NCI-H1436 (cell line): ENCODE data around the gene TMEM51.

ENCODE experiments used
- DNase-seq: peaks from one replicate; lab custom pipeline; 2025; lab: John Stamatoyannopoulos, UW

Gene TMEM51

GRCh38 chr1:15196807-15197530 is 43.4 kb downstream of the TMEM51 start:
- no peak for DNase-seq

GRCh38 chr1:15197591-15198447 is 44.3 kb downstream of the TMEM51 start:
- DNase-seq, result no peak

DNA sequence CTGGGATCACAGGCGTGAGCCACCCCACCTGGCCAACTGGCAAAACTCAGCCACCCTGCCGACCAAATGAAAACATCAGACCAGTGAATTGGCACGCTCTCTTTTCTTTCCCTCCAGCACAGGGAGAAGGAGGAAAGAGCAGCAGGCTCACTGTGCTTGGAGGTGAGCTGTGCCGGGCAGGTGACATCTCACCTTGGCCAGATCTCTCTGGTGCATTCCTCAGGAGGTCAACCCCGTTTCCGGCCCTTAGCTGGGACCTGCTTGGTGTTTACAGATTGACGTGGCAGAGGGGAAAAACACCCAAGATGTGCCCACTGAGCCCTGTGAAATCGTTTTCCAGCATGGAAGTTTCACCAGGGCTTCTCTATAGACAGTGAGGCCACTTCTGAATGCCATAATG is 45.1 kb downstream of the TMEM51 start:
- DNase-seq, result no peak

GRCh38 chr1:15201221-15201620 is 47.7 kb downstream of the TMEM51 start:
- DNase-seq, result no peak

DNA sequence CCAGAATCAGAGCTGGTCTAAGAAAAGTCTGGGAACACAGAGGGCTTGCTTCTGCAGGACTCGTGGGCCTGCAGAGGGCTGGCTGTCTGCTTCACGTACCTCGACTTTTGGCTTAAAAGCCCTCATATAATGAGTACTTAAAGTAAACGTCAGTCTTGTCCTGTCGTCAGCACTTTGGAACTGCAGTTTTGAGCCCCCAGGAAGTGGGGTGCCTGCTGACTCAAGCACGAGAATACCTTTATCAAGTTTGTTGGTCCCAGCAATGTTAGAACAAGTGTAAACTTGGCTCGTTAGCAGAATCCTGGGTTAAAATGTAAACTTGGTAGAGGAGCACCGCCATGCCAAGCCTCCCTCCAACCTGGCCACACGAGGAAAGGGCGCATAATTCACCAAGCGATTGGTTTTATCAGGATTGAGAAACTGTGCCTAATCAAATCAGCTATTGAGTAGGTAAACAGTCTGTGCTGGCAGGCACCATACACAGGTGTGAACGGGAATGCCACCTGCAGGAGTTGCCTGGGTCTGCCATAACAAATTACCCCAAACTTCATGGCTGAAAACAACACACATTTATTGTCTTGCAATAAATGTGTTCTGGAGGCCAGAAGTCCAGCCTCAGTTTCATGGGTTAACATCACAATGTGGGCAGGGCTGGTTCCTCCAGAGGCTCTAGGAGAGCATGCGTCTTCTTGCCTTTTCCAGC is 48.5 kb downstream of the TMEM51 start:
- DNase-seq, result no peak

- DNase-seq, result no peak
Measured at GRCh38 chr1:15204931-15205330, 51.4 kb downstream of the TMEM51 start.

DNA sequence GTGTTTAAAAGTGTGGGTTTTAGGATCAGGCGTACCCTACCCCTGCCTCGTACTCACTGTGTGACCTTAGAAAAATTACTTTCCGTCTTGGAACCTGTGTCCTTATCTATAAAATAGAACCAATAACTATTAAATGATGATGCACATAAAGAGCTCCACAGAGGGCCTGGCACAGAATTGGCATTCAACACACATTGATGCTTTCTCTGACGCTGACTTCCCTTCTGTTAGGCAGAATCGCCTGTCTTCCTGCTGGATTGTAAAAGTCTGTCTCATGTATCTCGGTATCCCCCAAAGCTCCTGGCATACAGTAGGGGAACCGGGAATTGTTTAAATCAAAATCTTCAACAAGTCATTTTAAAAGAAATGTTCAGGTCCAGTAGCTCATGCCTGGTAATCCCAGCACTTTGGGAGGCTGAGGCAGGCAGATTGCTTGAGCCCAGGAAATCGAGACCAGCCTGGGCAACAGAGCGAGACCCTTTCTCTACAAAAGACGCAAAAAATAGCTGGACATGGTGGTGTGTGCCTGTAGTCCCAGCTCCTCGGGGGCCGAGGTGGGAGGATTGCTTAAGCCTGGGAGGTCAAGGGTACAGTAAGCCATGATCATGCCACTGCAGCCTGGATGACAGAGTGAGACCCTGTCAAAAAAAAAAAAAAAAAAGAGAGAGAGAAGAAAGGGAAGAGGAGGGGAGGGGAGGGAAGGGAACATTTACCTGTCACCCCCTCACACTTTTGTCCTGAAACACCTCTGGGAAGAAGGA is 52.2 kb downstream of the TMEM51 start:
- no peak for DNase-seq

DNA sequence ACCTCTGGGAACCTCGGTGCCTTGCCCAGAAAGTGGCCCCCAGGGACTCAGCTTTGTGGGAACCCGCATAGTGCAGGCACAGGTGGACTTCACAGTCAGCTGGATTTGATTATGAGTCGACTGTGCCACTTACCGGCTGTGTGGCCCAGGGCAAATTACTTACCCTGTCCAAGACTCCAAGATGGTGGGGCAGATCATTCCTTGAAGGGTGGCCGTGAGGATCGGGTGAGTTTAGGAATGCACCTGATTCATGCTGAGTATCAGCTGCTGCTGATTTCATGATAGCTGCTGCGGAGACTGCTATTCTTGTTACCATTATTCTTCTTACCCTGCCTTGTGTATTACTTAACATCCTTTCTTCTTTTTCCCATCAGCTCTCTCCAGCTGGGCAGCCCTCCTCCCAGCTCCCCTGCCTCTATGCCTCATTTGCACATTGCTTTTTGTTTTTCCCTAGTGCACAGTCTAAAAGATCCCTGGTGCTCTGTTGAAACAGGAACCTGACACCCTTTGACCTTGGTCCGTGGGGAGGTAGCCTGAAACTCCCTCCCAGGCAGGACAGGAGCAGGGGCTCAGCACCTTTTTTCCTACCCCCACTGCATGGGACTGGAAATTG is 53.0 kb downstream of the TMEM51 start:
- no peak for DNase-seq

DNA sequence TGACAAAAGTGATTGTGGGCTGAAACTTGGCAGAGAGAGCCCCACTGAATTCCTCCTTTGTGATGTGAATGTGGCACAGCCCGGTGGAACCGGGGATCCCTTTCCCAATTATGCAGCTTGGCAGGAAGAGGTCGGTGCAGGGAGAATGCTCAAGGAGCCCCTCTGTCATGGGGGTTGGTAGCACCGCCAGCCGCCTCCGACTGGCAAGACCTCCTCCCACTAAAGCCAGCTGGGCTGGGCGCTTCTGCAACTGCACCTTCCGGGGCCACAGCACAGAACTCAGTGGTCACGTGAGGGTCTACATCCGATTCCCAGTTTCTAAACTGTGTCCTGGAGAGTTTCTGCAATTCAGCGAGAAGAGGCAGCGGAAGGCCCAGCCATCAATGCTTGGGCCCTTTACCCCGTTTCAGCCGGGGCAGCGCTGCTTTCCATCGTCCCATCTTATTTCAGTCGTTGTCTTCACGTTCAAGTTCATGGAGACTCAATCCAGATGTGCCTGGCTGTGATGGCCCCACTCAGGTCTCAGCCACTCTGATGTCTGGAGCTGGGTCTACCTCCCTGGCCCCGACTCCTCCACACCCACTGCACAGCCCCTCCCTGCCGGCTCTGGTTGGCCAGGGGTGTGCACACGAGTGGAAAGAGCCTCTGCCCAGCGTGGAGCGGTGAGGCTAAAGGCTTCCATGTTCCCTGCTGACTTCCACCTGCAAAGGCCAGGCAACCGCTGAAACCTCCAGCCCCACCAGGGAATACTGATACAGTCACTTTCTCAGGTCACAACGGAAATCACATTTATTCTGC is 53.7 kb downstream of the TMEM51 start:
- no peak for DNase-seq

DNA sequence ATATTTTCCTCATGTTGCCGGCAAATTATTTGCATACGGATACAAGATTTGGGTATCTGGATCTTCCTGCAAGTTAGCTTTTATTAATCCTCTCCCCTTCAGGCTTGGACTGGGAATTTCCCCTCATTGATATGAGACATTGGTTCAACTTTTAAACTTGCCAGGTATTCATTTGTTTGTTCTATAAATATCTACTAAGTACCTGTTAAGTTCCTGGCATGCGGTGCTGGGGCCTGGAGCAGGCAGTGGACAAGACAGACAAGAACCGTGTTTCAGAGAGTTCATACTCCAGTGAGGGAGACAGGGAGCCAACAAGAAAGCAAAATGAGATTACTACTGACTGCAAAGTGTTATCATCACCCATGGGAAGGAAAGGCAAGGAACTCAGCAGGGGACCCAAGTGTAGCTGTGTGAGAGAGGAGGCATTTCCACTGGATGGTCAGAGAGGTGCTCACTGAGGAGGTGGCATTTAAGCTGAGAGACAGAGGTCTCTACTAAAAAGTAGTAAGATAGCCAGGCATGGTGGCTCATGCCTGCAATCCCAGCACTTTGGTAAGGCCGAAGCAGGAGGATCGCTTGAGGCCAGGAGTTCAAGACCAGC is 54.4 kb downstream of the TMEM51 start:
- no peak for DNase-seq

DNA sequence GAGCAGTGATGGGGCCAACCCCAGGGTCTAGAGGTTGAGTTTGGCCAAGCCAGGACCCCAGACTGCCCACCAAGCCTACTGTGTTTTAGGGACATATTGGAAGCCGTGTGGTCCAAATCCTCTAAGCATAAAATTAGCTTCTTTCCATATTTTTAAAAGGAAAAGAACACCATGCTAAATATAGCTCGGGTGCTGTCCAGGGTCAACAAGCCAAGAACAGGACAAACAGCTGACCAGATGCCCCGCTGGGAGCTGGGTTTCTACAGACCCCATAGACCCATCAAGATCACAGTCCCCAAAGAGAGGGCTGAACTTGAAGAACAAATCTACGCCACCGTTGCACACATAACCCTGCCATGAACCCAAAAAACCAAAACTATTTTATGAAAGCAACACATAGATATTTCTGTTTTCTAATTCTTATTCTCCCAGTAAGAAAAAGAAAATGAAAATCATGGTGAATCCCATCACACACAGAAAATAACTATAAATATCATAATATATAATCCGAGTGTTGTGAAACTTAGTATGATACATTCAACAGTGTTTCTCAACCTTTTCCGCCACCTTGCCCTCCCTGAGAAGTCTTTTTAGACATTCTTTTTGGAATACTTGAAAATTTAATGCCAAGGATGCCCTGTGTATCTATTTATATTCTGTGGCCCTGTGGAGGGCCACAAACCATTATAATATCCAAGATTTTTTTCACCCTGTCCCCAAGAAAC is 57.3 kb downstream of the TMEM51 start:
- DNase-seq, result no peak

GRCh38 chr1:15211424-15211823 is 57.9 kb downstream of the TMEM51 start:
- DNase-seq, result no peak

DNA sequence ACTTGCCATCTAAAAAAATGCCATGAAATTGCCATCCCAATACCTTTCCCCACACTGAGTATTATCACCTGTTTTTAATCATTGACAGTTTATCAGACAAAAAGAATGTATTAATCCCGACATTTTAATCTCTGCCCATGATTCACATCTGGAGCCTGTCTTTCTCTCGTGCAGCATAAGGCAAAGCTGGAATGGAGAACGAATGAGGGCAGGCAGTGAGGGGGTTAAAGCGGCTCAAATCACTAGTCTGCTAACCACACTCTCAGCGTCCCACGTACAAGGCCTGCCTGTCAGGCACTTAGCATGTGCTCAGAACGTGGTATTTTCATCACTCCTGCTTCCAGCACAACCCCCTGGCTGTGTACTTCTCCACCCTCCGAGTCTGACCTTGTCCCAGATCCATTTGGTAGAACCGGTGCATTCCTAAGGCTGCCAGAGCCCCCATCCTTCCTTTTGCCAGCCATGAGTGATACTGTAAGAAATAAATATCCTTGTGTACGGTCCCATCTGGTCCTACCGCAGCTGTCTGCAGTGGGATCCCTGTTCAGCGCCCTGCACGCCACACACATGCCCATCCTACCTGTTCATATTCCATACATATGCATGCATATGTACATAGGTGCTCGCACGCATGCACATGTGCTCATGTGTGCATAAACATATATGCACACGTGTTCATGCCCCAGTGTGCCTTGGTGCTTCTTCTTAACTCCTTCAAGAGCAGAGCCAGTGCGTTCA is 58.8 kb downstream of the TMEM51 start:
- DNase-seq, result no peak

DNA sequence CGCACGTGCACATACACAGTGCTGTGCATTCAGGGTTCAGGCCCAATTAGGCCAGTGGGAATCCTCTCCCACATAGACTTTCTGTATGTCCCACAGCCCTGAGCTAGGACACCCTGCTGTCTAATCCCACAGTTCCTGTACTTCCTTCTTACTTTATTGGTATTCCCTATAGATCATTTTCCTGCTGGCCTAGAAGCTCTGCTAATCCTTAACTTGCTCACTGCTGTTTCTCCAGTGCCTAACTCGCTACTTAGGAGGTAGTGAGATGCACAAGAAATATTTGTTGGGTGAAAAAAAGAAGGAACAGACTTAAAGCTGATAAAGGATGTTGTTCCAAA is 59.4 kb downstream of the TMEM51 start:
- no peak for DNase-seq

GRCh38 chr1:15213341-15213821 is 59.8 kb downstream of the TMEM51 start:
- DNase-seq, result no peak

DNA sequence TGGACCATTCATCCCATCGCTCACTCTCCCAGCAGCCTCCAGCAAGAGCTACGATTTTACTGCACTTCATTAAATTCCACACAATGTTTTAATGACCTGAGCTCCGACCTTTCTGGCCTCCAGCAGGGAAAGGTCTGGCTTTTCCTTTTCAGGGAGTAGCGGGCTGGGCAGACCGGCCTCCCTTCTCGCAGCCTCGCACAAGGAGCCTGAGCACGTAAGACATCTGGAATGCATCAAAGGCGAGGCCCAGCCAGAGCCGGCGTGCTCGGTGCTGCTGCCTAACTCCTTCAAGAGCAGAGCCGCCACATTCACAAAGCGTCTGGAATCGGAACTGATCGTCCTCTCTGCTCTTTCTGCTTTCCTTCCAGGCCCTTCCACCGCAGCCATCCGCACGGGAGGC is 61.0 kb downstream of the TMEM51 start:
- no peak for DNase-seq

- DNase-seq, result no peak
Measured at GRCh38 chr1:15215116-15215515, 61.6 kb downstream of the TMEM51 start.

GRCh38 chr1:15217654-15218053 is 64.1 kb downstream of the TMEM51 start:
- no peak for DNase-seq
